ENCODE measurements around the gene PYGM. TPM values are rescaled to one million over a fixed set of nuclear protein-coding genes. Genes with fewer than 3 reads are reported as not detected.

The PYGM gene
- total RNA-seq, 1 donor = 0.36 TPM

GRCh38 chr11:64760759-64761420 lies 1.1 kb upstream of the PYGM start:
- DNase-seq (ENCODE audit: insufficient read length, low spot score, missing footprints) = peak; percentile 73
- Histone ChIP-seq H3K4me2 (ENCODE audit: insufficient read depth, low read length) (no peak overlapping the region), H2AFZ (ENCODE audit: low read length) (no peak overlapping the region), H3K36me3 (ENCODE audit: insufficient read depth, low read length) (peaks cover 31% of the 10 kb centered on the region), H3K27ac (ENCODE audit: low read depth, low read length) (no peak overlapping the region), H3K27me3 (ENCODE audit: insufficient read depth, low read length) (no peaks in the 10 kb centered on the region), H4K20me1 (ENCODE audit: insufficient read depth, low read length) (peaks cover 29% of the 10 kb centered on the region), H3K4me1 (ENCODE audit: insufficient read depth, low read length) (peaks cover 23% of the 10 kb centered on the region), H3K4me3 (ENCODE audit: insufficient read depth, low read length) (no peak overlapping the region), H3K79me2 (ENCODE audit: insufficient read depth, low read length) (peaks cover 5% of the 10 kb centered on the region), H3K9me3 (ENCODE audit: low read depth, low read length) (no peaks in the 10 kb centered on the region)
- TF ChIP-seq CTCF (IDR thresholded peaks at IDR 0.05; ENCODE audit: extremely low read depth, low read depth, low read length) = no peak

GRCh38 chr11:64759131-64759721 lies 548 bp downstream of the PYGM start:
- peak; percentile 57 for DNase-seq (ENCODE audit: insufficient read length, low spot score, missing footprints)
- Histone ChIP-seq H3K27ac (ENCODE audit: low read depth, low read length) (no peak overlapping the region), H3K27me3 (ENCODE audit: insufficient read depth, low read length) (no peaks in the 10 kb centered on the region), H2AFZ (ENCODE audit: low read length) (peak overlapping the region; percentile 29), H3K4me3 (ENCODE audit: insufficient read depth, low read length) (no peak overlapping the region), H3K4me1 (ENCODE audit: insufficient read depth, low read length) (peaks cover 23% of the 10 kb centered on the region), H3K36me3 (ENCODE audit: insufficient read depth, low read length) (peaks cover 17% of the 10 kb centered on the region), H4K20me1 (ENCODE audit: insufficient read depth, low read length) (peaks cover 17% of the 10 kb centered on the region), H3K9me3 (ENCODE audit: low read depth, low read length) (no peaks in the 10 kb centered on the region), H3K79me2 (ENCODE audit: insufficient read depth, low read length) (no peaks in the 10 kb centered on the region), H3K4me2 (ENCODE audit: insufficient read depth, low read length) (peak overlapping the region; percentile 44)
- TF ChIP-seq CTCF (IDR thresholded peaks at IDR 0.05; ENCODE audit: extremely low read depth, low read depth, low read length) = no peak

- TF ChIP-seq CTCF (IDR thresholded peaks at IDR 0.05; ENCODE audit: extremely low read depth, low read depth, low read length) = no peak
- no peak overlapping the region for H2AFZ ChIP-seq (ENCODE audit: low read length)
- no peak overlapping the region for H3K4me2 ChIP-seq (ENCODE audit: insufficient read depth, low read length)
- peaks cover 10% of the 10 kb centered on the region for H4K20me1 ChIP-seq (ENCODE audit: insufficient read depth, low read length)
- H3K9me3 ChIP-seq (ENCODE audit: low read depth, low read length) = no peaks in the 10 kb centered on the region
- H3K4me3 ChIP-seq (ENCODE audit: insufficient read depth, low read length) = no peak overlapping the region
- peaks cover 16% of the 10 kb centered on the region for H3K4me1 ChIP-seq (ENCODE audit: insufficient read depth, low read length)
- H3K79me2 ChIP-seq (ENCODE audit: insufficient read depth, low read length) = no peaks in the 10 kb centered on the region
- no peaks in the 10 kb centered on the region for H3K27me3 ChIP-seq (ENCODE audit: insufficient read depth, low read length)
- no peak overlapping the region for H3K27ac ChIP-seq (ENCODE audit: low read depth, low read length)
- peaks cover 13% of the 10 kb centered on the region for H3K36me3 ChIP-seq (ENCODE audit: insufficient read depth, low read length)
- DNase-seq (ENCODE audit: insufficient read length, low spot score, missing footprints) = peak; percentile 73
Measured at GRCh38 chr11:64758330-64759079, 1.3 kb downstream of the PYGM start.
